Endothelial cell of umbilical vein (primary cell): ENCODE measurements around the gene LYPD5. TPM values are rescaled to one million over a fixed set of nuclear protein-coding genes. Genes with fewer than 3 reads are reported as not detected.

Experiments used
- BruUV-seq: library from RNA; stranded (reverse); fragments of 400-500 nt; replicated peaks from 2 replicates; lab custom pipeline; 2021; lab: Mats Ljungman, UMichigan
- CTCF ChIA-PET: fragments of 300-600, 350-600 bp; sonication (Branson Sonifier 250); formaldehyde crosslinking; loops from one replicate; lab custom pipeline; 2021; ENCODE audit warnings: antibody characterized with exemption, inconsistent platforms; lab: Charles Lee
- POLR2A ChIA-PET: fragments of 300-600, 350-600 bp; sonication (Branson Sonifier 250); formaldehyde crosslinking; loops from one replicate; lab custom pipeline; 2021; ENCODE audit warnings: antibody characterized with exemption, inconsistent platforms; lab: Charles Lee
- DNase-seq: peaks from one replicate; pipeline ENCODE4 v3.0.0-alpha.2; 2011; ENCODE audit warnings: low read depth, low spot score
- FAIRE-seq: peaks from 2 replicates; lab custom pipeline; 2011; peaks lifted over from hg19 to GRCh38; lab: Jason Lieb, UNC
- H2AFZ ChIP-seq: 2 replicates; pipeline ENCODE4 v1.6.0; 2012; ENCODE audit warnings: low read depth, low read length, control low read depth, inconsistent platforms
- H3K27ac ChIP-seq: 2 replicates; pipeline ENCODE4 v1.5.1; 2011; ENCODE audit warnings: low read depth, mild to moderate bottlenecking, control low read depth, low read length, moderate library complexity; ENCODE audit not compliant: insufficient read depth
- H3K27me3 ChIP-seq, 2 experiments: 2 replicates each; pipeline versions ENCODE4 v1.6.0 to v1.6.1; 2011; ENCODE audit warnings: low read length in 2 of 2, mixed read lengths in 1 of 2; ENCODE audit not compliant: control insufficient read depth in 2 of 2, insufficient read depth in 2 of 2
- H3K36me3 ChIP-seq, 2 experiments: 2 replicates in 1 of 2; 3 replicates in 1 of 2; pipeline ENCODE4 v1.5.1; 2011; ENCODE audit warnings: low read length in 2 of 2, mild to moderate bottlenecking in 1 of 2, moderate library complexity in 1 of 2; ENCODE audit not compliant: control insufficient read depth in 2 of 2, insufficient read depth in 2 of 2; ENCODE audit errors: extremely low read depth in 1 of 2
- H3K4me1 ChIP-seq: 3 replicates; pipeline ENCODE4 v1.5.1; 2011; ENCODE audit warnings: mild to moderate bottlenecking, low read length; ENCODE audit not compliant: control insufficient read depth, insufficient read depth; ENCODE audit errors: extremely low read depth
- H3K4me2 ChIP-seq: 2 replicates; pipeline ENCODE4 v1.6.1; 2011; ENCODE audit warnings: low read length, control low read depth, mixed read lengths; ENCODE audit not compliant: insufficient read depth
- H3K4me3 ChIP-seq, 3 experiments: fragments of 200-600 bp in 1 of 3; sonication (generic), shearing (Covaris generic) in 1 of 3; replicated peaks in 1 of 3; 2 replicates each; pipeline ENCODE4 v1.5.1; 2011 to 2016; ENCODE audit warnings: control low read depth in 3 of 3, low read length in 3 of 3, mild to moderate bottlenecking in 2 of 3, inconsistent platforms in 1 of 3, low read depth in 1 of 3, moderate library complexity in 1 of 3; ENCODE audit not compliant: insufficient read depth in 1 of 3
- H3K79me2 ChIP-seq: 2 replicates; pipeline ENCODE4 v1.6.0; 2012; ENCODE audit warnings: low read length, inconsistent platforms; ENCODE audit not compliant: control insufficient read depth, insufficient read depth
- H3K9ac ChIP-seq: replicated peaks from 2 replicates; pipeline ENCODE3; 2011; ENCODE audit warnings: low read length, control low read depth; ENCODE audit not compliant: insufficient read depth; ENCODE audit errors: extremely low read depth
- H3K9me1 ChIP-seq: replicated peaks from 3 replicates; pipeline ENCODE4 v1.6.0; 2011; ENCODE audit warnings: mild to moderate bottlenecking, low read length; ENCODE audit not compliant: control insufficient read depth, insufficient read depth; ENCODE audit errors: extremely low read depth
- H3K9me3 ChIP-seq: replicated peaks from 2 replicates; pipeline ENCODE4 v1.5.1; 2012; ENCODE audit warnings: low read length, inconsistent platforms; ENCODE audit not compliant: control insufficient read depth, insufficient read depth
- H4K20me1 ChIP-seq: replicated peaks from 2 replicates; pipeline ENCODE3; 2011; ENCODE audit warnings: mild to moderate bottlenecking, low read length; ENCODE audit not compliant: control insufficient read depth, insufficient read depth; ENCODE audit errors: extremely low read depth
- CTCF ChIP-seq, 2 donors: IDR thresholded peaks; 1 replicate in 1 of 2; 2 replicates in 1 of 2; pipeline ENCODE4 v1.5.1; 2011; ENCODE audit warnings: low read length in 2 of 2, mild to moderate bottlenecking in 2 of 2, moderate library complexity in 2 of 2, control low read depth in 1 of 2, inconsistent platforms in 1 of 2, low read depth in 1 of 2; ENCODE audit not compliant: insufficient read depth in 1 of 2; ENCODE audit errors: extremely low read depth in 1 of 2
- EZH2 ChIP-seq: IDR thresholded peaks from 2 replicates; pipeline ENCODE4 v1.6.1; 2012; ENCODE audit warnings: borderline replicate concordance, low read depth, mild to moderate bottlenecking, moderate library complexity, low read length, inconsistent platforms; ENCODE audit not compliant: severe bottlenecking
- FOS ChIP-seq: IDR thresholded peaks from 2 replicates; pipeline ENCODE4 v1.6.1; 2011; ENCODE audit warnings: mild to moderate bottlenecking, low read length, moderate library complexity, borderline replicate concordance; ENCODE audit not compliant: insufficient read depth
- GATA2 ChIP-seq: IDR thresholded peaks from 2 replicates; pipeline ENCODE4 v1.7.0; 2011; ENCODE audit warnings: low read depth, mild to moderate bottlenecking, moderate library complexity, mixed read lengths, low read length; ENCODE audit not compliant: insufficient read length, insufficient read depth
- JUN ChIP-seq: IDR thresholded peaks from 2 replicates; pipeline ENCODE4 v1.6.1; 2011; ENCODE audit warnings: borderline replicate concordance, low read depth; ENCODE audit not compliant: insufficient read length, insufficient read depth
- MYC ChIP-seq: IDR thresholded peaks from one replicate; pipeline ENCODE4 v1.6.1; 2011; ENCODE audit warnings: mild to moderate bottlenecking, low read depth, low read length
- POLR2A ChIP-seq: IDR thresholded peaks from 2 replicates; pipeline ENCODE4 v1.6.1; 2012; ENCODE audit warnings: low read depth, mild to moderate bottlenecking, control low read depth, low read length
- POLR2AphosphoS5 ChIP-seq: IDR thresholded peaks from 2 replicates; pipeline ENCODE4 v1.6.1; 2012; ENCODE audit warnings: low read depth, mild to moderate bottlenecking, control low read depth, low read length, moderate library complexity; ENCODE audit not compliant: insufficient read depth
- dilution Hi-C: fragments of 300-500 bp; cut with MboI; formaldehyde crosslinking; loops from one replicate; pipeline ENCODE4 v1.15.0; 2019; ENCODE audit warnings: low sequenced_read_pairs; ENCODE audit not compliant: extremely low pct_ligation_motif_present
- intact Hi-C: fragments of 100-400 bp; cut with micrococcal nuclease; formaldehyde crosslinking; loops from one replicate; pipeline ENCODE4 v1.10.0; 2022
- polyA plus RNA-seq, 4 experiments: library from polyadenylated mRNA; depleted of rRNA in 3 of 4; stranded (reverse) in 3 of 4; unstranded in 1 of 4; fragments of >200 nt; gene quantifications; 2 replicates each; pipeline versions ENCODE4 v1.2.1 to v1.2.3, GENCODE V29; 2011 to 2012; ENCODE audit warnings: missing spikeins in 1 of 4
- total RNA-seq: library from RNA; stranded (reverse); gene quantifications from 2 replicates; pipeline ENCODE4 v1.2.3, GENCODE V29; 2021
- TF ChIP-seq, protein P1 (sequence below): IDR thresholded peaks from 2 replicates; pipeline ENCODE4 v1.6.1; 2011; ENCODE audit not compliant: insufficient read depth, insufficient read length

Gene LYPD5
- total and polyA plus RNA-seq, 2 donors (not counting 3 experiments of a cell fraction or from before 2014, with no cell fraction given) = 0.28 TPM; not detected in 1

- Histone ChIP-seq H3K4me2 (no peak overlapping the region), H4K20me1 (no peaks in the 10 kb centered on the region), H3K27ac (no peak overlapping the region), H3K9me1 (no peaks in the 10 kb centered on the region), H3K4me1 (peaks cover 13% of the 10 kb centered on the region), H3K27me3 (peaks cover 0 to 8% of the 10 kb centered on the region in 2 experiments), H3K9me3 (no peaks in the 10 kb centered on the region), H3K4me3 (no peak overlapping the region), H3K9ac (no peak overlapping the region), H2AFZ (no peak overlapping the region), H3K79me2 (no peaks in the 10 kb centered on the region), H3K36me3 (no peaks in the 10 kb centered on the region)
- FAIRE-seq (no peak), DNase-seq (no peak)
- intact Hi-C loops (no loop called here), dilution Hi-C loops (no loop called here)
- no peak for TF ChIP-seq JUN
- TF ChIP-seq CTCF (IDR thresholded peaks at IDR 0.05; ENCODE audit: extremely low read depth in 1 of 2, insufficient read depth in 1 of 2, low read depth in 1 of 2, low read length in 2 of 2) = no peak
- no peak for TF ChIP-seq POLR2A
- TF ChIP-seq MYC = no peak
- no peak for TF ChIP-seq POLR2AphosphoS5
- no peak for TF ChIP-seq EZH2
- TF ChIP-seq, protein P1, sequence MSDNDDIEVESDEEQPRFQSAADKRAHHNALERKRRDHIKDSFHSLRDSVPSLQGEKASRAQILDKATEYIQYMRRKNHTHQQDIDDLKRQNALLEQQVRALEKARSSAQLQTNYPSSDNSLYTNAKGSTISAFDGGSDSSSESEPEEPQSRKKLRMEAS = no peak
- no peak for TF ChIP-seq FOS
- TF ChIP-seq GATA2 = no peak
- ChIA-PET POLR2A (no interaction called here), CTCF (interaction anchor here (0.9 to 2.8 kb wide), 5 partner anchors 10 to 55 kb away, joined by 3 to 18 read pairs (median 4); no protein-coding TSS in a partner anchor)
- no TSS peak for BruUV-seq
Measured at GRCh38 chr19:43799502-43800142, 2.6 kb downstream of the LYPD5 start.
